Stimulated activated CD4-positive, alpha-beta T cell treated with anti-CD3 and anti-CD28 coated beads, Interleukin-1b, Interleukin-23, amount 100 ng/mL, for 1 hour (primary cell): Measurements from ENCODE around the gene SPDYE6.
"Not testable (repeated sequence)": the region's sequence is repeated elsewhere in the genome, so short reads cannot be mapped to it uniquely, and the experiment has no call there.

Experiments used
- DNase-seq, 2 donors: peaks; one replicate each; pipeline ENCODE4 v3.0.0-alpha.2; 2020; ENCODE audit warnings: low read depth in 2 of 2

The SPDYE6 gene, protein sequence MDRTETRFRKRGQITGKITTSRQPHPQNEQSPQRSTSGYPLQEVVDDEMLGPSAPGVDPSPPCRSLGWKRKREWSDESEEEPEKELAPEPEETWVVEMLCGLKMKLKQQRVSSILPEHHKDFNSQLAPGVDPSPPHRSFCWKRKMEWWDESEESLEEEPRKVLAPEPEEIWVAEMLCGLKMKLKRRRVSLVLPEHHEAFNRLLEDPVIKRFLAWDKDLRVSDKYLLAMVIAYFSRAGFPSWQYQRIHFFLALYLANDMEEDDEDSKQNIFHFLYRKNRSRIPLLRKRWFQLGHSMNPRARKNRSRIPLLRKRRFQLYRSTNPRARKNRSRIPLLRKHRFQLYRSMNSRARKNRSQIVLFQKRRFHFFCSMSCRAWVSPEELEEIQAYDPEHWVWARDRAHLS

DNA sequence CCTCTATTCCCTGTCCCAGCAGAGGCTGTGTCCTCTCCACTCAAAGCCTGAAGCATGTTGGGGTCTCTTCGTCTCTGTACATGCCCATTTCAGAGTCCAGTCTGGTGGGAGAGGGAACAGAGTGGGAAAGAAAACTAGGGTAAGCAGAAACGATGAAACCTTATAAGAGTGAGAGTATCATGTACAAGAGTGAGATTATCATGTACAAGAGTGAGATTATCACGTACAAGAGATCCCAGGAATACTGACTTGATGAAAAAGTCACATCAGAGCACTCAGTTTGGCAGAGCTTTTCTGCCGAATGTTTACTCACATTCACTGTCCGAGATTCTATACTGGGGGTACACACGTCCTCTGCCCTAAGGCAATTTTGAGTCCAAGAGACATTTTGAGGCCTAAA lies at the start of gene SPDYE6:
Gene SPDYE6 (minus strand): TSS at position 101 of the 400 bp plus-strand sequence. CDS start 421 bp downstream, outside the sequence.
- not testable (repeated sequence) for DNase-seq

DNA sequence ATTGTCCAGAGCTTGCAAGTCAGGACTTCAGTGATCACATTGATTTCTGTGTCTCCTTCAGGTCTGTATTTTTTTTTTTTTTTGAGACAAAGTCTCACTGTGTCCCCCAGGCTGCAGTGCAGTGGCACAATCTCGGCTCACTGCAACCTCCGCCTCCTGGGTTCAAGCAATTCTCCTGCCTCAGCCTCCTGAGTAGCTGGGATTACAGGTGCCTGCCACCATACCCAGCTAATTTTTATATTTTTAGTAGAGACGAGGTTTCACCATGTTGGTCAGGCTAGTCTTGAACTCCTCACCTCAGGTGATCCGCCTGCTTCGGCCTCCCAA lies 48.6 kb upstream of the SPDYE6 start:
- not testable (repeated sequence) for DNase-seq

DNA sequence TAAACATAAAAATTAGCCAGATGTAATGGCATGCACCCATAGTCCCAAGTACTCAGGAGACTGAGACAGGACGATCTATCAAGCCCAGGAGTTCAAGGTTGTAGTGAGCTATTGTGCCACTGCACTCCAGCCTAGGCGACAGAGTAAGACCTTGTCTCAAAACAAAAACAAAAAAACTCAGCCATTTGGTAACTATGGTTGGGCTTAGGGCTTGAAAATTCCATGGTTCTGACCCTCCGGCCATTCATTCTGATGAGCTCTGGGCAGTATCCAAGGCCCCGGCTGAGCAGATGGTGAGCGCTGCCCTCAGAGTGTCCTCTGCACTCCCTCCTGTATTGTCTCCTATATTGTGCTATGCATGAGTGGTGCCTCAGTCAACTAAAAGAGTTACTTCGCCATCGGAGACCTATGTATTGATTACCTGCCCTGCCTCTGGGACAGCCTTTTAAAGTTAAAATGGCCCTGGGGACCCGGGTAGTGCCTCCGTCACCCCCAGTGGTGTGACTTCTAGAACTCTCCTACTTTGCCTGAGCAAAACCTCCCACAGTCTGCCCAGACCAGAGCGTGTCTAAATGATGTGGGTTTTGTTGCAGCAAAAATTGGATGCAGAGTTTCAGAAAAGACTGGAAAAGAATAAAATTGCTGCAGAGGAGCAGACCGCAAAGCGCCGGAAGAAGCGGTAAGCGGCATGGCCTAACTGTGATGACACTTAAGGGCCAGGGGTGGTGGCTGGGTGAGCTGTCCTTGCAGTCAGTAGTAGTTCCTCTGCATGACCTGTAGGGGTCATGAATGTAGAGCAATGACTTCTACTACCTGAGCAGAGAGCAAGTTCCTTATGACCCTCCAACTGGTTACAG lies 48.0 kb upstream of the SPDYE6 start:
- DNase-seq, result no peak

DNA sequence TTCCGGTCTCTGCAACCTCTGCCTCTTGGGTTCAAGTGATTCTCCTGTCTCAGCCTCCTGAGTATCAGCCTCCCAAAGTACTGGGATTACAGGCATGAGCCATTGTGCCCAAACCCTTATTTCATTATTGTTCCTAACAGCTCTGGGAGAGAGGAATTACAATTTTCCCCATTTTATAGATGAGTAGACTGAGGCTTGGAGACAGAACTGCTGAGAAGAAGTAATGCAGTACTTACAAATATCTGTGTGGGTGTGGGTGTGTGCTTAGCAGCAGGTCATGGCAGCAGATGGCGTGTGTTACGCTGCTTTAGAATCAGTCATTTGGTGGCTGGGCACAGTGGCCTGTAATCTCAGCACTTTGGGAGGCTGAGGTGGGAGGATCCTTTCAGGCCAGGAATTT lies 47.3 kb upstream of the SPDYE6 start:
- no peak for DNase-seq

DNA sequence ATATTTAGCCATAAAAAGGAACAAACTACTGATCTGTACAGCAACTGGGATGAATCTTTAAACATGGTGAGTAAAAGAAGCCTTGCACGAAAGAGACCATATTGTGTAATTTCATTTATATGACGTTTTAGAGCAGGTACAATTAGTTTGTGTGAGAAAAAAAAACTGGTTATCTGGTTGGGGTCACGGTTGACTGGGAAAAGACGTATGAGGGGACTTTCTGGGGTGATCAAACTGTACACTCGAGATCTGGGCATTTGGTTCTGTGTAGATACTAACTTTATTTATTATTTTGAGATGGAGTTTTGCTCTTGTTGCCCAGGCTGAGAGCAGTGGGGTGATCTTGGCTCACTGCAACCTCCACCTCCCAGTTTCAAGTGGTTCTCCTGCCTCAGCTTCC lies 44.1 kb upstream of the SPDYE6 start:
- no peak for DNase-seq

DNA sequence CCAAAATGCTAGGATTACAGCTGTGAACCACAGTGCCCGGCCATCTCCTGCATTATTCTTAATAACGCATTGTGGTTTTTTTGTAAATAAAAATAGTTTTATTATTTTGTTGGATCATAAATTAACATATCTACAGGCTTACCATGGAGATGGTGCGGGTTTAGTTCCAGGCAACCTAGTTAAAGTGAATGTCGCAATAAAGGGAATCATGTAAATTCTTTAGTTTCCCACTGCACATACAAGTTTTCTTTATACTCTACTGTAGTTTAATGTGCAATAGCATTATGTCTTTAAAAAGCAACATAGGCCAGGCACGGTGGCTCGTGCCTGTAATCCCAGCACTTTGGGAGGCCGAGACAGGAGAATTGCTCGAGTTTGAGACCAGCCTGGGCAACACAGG lies 42.3 kb upstream of the SPDYE6 start:
- no peak for DNase-seq

DNA sequence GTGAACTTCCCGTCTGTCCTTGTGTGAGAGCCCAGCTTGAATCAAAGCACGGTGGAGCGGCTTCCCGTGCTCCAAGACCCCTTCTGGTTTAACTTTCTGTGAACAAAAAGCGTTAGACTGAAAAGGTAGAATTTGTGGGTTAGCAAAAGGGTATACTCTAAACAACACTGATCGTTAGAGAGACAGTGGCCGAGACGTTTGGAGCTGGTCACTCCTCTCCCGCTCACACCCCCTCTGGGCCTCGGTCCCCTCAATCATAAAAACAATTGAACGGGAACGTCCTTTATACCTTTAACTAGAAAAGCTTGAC lies 40.4 kb upstream of the SPDYE6 start:
- DNase-seq, result no peak

DNA sequence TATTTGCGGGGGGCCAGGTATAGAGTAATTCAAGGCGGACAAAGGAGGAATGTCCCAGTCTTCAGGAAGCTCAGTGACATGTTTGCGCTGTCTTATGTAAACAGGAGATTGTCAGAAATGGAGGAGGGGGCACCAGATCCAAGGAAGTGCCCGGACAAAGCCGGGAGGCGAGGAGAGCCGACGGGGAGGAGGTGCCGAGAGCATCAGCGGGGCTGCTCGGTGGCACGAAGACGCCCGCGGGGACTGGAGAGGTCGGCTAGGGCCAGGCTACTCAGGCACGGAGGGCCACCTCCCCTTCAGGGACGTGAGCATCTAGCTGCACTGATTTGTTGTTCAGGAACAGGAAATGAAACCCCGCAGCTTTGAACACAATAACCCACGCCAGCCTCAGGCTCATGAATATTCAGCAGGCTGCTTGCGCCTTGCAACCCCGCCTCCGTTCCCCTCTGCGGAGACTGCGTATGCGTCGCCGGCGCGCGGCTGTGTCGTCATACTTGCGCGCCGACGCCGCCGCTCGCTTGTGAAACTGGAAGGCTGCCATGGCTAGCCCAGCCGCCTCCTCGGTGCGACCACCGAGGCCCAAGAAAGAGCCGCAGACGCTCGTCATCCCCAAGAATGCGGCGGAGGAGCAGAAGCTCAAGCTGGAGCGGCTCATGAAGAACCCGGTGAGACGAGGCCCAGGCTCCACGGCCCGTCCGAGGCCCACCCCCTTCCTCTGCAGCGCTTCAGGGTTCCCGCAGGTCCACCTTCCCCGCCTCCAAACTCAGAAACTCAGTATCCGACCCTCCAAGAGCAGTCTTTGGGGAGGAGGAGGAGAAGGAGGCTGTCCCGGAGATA lies 39.8 kb upstream of the SPDYE6 start, which contains the start of gene PRKRIP1:
Gene PRKRIP1 (plus strand): TSS at position 491 of the 837 bp plus-strand sequence. CDS start 49 bp downstream, at position 540.
- peak; percentile 52 to 67 for DNase-seq

DNA sequence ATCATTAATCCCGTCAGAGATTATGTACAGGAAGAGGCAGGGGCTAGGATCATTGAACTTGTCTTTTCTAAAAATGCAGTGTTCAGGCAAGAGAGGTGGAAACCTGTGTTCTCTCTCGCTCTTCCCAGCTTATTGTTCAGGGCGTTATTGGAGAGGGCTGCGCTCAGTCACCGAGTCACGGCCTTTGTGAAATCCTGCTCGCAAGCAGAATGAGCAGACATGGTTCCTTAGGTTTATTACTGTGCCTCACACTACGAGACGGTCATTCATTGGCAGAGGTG lies 39.3 kb upstream of the SPDYE6 start:
- no peak for DNase-seq

DNA sequence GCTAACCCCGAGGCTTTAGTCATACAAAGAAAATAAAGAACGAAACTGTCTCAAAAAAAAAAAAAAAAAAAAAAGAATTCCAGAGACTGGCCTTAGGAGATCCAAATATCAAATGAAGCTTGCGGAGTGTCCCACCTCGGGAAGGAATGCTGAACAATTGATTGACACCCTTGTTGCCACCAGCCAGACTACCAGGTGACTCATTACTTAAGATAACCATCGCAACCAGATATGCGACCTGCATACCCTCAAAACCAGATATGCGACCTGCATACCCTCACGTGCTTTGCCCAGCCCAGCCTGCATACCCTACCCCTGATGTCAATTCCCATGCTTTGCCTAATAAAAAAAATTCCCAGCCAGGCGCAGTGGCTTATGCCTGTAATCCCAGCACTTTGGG lies 37.2 kb upstream of the SPDYE6 start:
- no peak for DNase-seq

DNA sequence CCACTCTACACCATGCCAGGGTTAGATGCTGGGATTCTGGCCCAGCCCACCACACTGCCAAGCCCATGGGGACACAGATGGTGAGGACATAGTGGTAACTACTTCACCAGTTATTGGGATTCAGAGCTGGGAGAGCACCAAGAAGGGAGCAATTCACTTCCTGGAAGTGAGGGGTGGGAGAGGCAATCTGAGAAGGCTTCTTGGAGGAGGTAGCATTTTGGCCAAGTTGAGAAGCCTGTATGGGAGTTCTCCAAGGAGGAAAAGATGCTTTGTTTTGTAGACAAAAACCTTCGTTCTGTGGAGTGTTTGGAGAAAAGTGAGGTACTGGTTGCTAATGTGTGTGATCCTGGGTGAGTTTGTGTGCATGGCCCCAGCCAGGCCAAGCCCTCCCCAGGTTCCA lies 36.1 kb upstream of the SPDYE6 start:
- DNase-seq, result no peak

DNA sequence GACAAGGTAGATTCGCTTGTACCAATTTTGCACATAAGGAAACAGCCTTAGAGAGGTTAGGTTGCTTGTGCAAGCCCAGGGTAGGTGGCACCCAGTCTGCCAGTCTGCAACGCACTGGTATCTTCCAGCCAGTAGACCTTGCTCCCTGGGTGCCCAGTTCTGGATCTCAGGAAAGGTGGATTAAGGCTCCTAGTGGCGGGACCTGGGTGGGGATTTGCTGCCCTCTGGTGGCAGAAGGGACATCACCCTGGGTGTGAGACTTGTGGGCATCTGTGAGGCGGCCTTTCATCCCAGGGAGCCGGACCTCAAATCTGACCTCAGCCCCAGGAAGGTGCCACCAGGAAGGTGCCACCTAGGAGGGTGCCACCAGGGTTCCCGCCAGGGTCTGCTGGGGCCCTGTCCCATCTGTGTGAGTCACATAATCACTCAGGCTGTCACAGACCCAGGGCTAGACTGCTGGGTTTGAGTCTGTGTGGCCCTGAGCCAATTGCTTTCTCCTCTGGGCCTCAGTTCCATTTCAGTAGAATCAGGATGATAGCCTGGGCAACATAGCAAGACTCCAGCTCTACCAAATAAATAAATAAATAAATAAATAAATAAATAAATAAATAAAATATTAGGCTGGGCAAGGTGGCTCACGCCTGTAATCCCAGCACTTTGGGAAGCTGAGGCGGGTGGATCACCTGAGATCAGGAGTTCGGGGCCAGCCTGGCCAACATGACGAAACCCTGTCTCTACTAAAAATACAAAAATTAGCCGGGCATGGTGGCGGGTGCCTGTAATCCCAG lies 34.6 kb upstream of the SPDYE6 start:
- peak; percentile 26 to 57 for DNase-seq

DNA sequence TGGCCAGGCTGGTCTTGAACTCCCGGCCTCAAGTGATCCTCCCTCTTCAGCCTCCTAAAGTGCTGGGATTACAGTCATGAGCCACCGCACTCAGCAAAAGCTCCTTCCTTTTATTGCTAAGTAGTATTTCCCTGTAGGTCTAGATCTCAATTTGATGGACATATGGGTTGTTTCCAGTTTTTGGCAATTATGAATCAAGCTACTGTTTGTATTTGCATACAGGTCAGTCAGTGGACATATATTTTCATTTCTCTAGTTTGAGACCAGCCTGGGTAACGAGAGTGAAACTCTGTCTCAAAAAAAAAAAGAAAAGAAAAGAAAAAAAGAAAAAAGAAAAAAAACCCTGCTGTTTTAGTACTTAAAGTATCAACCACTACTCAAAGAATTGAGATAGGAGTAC lies 33.6 kb upstream of the SPDYE6 start:
- DNase-seq, result no peak

DNA sequence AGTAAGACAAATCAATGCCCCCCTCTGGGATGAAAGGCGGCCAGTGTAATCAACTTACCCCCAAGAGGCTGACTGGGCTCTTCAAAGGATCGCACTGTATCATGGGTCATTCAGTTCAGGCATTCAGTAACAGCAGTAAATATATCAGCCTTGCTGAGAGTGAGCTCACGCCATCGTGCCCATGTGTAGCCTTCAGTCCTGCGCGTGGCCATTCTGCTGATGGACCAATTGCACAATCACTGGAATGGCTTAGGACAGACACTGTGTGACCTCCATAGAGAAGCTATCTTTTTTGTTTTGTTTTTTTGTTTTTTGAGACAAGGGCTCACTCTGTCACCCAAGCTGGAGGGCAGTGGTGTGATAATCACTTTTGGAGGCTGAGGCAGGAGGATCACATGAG lies 30.8 kb upstream of the SPDYE6 start:
- DNase-seq, result no peak

DNA sequence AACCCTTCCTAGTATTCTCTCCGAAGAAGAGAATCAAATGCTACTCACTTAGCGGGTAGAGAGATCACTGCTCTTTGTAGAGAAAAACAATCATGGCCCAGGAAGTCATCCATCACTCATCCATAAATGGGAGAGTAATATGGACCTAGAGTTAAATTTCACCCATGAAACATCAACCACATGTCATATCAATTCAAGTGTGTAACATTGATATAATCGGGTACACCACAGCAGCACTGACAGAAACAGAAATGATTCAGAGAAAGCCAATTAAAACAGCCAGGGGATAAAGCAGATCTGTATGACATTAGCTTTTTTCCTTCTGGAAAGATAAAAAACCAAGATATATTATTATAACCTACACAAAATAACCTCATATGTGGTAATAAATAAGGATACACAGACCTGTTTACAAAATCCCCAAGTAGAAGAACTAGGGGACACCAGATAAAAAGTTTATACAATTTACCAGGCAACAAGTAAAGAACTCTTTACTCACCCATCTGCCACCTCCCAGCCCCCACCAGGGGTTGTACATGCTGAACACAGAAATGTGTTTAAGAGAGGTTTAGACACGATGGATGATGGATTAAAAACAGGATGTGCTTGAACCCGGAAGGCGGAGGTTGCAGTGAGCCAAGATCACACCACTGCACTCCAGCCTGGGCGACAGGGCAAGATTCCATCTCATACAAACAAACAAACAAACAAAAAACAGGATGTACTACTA lies 25.6 kb upstream of the SPDYE6 start:
- not testable (repeated sequence) for DNase-seq

DNA sequence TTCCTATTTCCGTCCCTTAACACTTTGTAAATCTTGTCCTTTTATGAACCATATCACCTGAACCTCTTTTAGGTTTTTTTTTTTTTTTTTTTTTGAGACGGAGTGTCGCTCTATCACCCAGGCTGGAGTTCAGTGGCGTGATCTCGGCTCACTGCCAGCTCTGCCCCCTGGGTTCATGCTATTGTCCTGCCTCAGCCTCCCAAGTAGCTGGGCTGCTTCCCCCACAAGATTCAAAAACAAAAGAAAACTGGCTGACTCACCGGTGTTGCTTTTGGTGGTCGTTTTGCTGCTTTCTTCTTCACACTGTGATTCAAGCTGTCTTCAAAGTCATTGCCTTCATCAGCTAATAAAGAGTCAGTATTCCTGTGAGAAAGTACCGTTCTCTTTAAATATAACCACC lies 24.6 kb upstream of the SPDYE6 start:
- not testable (repeated sequence) for DNase-seq

DNA sequence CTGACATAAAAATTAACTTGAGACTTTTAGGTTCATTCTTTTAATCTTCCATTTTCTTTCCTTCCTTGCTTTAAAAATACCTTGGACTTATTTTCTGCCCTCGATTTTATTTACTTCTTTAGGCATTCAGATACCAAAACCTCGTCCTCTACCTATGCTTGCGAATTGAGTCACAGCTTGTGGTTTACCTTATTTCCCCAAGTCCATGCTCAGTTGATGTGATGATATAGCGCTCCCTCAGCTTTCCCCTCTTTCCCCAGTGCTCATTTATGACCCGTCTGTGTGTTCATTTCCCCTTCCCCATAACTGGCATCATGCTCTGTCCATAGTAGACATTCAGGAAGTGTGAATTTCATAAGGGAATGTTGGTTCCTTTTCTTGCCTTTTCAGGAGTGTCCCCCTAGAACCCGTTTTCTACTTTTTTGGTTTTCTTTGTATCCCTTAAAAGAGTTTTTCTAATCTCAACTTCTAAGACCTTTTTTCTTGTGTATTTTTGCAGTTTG lies 20.8 kb upstream of the SPDYE6 start:
- DNase-seq, result no peak

DNA sequence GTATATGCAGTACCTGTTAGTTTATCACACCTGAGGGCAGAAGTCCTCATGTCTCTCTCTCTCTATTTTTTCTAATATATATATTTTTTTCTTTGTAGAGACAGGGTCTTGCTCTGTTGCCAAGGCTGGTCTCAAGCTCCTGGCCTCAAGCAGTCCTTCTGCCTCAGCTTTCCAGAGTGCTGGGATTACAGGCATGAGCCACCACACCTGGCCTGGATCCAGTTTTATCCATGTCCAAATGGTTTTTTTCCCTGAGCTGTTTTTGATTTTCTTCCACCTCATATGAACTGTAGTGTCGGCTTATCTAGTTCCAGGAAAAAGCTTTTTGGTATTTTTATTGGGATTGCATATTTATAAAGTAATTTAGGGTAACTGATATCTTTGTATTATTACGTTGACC lies 16.6 kb upstream of the SPDYE6 start:
- not testable (repeated sequence) for DNase-seq

DNA sequence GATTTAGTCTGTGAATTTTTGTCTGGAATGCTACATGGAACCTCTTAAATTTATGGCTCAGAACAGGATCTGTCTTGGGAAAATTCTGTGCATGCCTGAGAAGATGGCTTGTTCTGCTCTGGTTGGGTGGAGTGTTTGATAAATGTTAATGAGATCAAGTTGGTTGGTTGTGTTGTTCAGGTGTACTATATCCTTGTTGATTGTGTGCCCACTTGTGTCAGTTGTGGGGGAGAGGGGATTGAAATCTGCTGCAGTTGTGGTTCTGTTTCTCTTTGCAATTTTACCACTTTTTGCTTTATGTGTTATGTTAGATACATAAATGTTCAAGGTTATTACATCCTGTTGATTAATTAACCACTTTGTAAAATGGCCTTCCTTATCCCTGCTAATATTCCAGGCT lies 13.8 kb upstream of the SPDYE6 start:
- DNase-seq, result not testable (repeated sequence)

DNA sequence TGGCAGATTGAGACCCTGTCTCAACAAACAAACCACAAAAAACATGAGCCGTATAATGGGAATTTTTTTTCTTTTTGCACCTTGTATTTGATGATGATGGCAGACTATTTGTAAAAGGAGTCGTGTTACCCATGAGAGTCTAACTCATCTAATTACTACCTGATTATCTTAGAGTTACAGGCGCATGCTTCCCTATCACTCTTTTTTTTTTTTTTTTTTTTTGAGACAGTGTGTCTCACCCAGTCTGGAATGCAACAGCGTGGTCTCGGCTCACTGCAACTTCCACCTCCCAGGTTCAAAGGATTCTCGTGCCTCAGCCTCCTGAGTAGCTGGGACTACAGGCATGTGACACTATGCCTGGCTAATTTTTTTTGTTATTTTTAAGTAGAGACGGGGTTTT lies 9.1 kb upstream of the SPDYE6 start:
- DNase-seq, result not testable (repeated sequence)
